Nucleus accumbens (tissue), 56 donors: ENCODE data around the gene STK32C.
"Not testable (repeated sequence)": the region's sequence is repeated elsewhere in the genome, so short reads cannot be mapped to it uniquely, and the experiment has no call there.

Source experiments
- DNase-seq, 56 donors: peaks; one replicate each; lab custom pipeline; 2025; lab: John Stamatoyannopoulos, UW

STK32C gene

DNA sequence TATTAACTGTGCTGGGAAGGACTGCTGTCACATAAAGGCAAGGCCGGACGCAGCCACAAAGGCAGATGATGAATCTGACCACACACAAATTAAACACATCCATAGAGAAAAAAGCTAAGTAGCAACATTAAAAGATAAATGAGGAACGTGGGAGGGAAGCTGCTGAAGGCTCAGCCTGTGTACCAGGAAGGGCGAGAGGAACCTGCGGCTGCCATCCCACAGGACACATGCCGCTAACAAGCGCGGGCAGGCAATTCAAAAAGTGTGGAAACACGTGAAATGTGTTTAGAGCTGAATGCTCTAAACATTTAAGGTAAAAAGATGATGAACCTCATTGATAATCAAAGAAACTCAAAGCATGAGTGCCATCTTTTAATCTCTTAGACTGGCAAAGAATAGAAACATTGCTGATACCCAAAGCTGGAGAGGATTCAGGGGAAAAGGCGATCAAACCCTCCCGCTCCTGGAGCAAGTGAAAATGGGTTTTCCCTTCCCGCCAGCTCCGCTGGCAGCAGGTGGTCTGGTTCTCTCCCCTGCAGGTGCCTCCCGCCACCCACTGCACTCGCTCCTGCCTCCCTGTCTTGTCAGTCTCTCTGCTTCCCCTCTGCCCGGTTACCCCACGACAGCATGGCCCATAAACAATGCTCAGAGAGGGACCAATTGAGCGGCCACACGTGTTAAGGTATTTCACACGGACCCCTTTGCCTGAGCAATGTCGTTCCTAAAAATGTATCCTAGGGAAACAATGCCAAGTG is 4.2 kb downstream of the STK32C start:
- DNase-seq = no peak

DNA sequence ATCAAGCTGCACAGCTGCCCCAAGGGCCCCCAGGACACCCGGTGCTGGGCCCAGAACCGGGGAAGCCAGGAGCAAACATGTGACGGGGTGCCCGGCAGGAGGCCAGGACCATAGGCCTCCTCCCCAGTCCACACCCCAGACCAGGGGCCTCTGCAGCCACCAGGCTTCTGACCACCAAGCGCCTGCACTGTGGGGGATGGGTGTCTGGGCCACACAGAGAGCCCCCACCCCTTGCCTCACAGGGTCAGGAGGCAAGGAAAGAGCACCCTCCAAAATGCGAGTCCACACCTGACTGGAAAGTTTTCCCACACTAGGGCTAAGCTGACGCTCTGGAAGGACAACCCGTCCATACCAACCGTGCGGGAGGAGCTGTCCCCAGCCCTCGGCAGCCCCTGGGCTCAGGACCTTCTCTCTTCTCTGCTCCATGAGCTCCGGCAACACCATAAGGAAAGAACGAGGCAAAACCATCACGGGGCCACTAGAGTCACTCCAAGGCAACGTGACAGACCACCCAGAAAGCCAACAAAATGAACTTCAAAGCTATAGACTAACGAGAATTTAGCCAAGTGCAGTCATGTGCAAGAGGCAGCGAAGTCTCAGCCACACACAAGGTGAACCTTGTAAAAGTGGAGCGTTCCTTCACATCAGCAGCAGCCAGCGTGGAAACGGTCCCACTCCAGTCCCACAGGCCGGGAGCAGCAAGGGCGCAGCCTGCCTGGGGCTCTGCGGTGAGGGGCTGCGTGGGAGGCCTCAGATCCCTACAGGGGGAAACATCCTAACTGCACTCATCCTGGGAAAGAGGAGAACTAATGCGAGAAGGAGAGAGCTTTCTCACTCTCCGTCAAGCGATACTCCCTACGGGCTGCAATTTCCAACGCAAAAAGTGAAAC is 5.1 kb downstream of the STK32C start:
- DNase-seq = no peak

DNA sequence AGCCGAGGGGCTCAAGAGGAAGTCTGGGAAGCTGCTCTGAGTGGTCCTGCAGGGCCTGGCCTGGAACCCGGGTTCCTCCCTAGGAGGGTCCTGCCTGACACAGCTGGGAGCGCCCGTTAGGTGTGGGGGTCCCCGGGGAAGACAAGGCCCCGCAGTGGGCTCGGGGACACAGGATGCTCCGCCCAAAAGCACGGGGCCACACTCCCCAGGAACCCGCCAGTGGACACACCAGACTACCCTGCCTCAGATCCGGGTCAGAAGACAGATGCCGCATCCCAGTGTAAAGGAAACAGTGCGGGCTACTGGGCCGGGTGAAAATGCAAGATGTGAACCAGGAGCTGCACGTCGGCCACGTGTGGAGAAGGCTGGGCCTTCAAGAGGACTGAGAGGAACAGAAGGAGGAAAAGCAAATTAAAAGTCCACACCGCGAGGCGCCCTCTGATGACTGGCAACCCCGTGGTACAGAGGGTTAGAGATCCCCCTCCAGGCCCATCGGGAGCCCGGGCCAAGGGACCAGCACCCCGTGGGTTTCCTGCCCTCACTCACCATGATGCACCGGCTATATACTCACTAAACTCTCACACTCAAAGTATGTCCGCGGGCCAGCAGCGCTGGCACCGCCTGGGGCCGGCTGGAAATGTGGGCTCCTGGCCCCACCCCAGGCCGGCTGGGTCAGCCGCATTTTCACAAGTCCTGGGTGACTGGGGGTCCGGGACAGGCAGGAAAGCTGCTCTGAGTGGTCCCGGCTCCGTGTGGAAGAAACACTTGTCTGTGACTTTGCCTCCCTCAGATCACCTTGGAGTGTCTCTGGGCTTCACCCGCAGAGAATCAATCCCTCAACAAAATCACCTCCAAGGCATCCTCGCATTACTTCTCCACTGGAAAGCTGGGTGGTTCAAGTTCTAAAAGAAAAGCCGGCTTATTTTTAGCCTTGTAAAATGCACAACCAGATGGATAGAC is 6.1 kb downstream of the STK32C start:
- no peak for DNase-seq

DNA sequence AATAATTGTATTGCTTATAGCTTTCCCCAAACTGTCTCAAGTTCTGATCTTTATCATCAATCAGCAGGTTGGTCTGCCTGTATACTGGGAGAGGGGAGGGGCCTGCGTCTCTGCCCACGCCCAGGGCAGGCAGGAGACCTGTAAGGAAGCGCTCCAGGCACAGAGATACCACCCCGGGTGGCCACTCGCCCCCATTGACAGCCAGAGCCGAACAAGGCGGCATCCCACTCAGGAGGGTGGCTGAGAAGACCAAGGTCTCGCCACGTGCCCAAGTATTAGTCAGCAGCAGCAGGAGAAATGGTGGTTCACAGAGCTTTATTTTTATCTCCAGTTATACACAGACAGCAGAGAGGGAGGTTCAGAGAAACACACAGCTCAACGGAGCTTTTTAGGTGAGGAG is 7.2 kb downstream of the STK32C start:
- DNase-seq = peak in 27 of 56 donors; percentile 17 to 66 (median 38)

DNA sequence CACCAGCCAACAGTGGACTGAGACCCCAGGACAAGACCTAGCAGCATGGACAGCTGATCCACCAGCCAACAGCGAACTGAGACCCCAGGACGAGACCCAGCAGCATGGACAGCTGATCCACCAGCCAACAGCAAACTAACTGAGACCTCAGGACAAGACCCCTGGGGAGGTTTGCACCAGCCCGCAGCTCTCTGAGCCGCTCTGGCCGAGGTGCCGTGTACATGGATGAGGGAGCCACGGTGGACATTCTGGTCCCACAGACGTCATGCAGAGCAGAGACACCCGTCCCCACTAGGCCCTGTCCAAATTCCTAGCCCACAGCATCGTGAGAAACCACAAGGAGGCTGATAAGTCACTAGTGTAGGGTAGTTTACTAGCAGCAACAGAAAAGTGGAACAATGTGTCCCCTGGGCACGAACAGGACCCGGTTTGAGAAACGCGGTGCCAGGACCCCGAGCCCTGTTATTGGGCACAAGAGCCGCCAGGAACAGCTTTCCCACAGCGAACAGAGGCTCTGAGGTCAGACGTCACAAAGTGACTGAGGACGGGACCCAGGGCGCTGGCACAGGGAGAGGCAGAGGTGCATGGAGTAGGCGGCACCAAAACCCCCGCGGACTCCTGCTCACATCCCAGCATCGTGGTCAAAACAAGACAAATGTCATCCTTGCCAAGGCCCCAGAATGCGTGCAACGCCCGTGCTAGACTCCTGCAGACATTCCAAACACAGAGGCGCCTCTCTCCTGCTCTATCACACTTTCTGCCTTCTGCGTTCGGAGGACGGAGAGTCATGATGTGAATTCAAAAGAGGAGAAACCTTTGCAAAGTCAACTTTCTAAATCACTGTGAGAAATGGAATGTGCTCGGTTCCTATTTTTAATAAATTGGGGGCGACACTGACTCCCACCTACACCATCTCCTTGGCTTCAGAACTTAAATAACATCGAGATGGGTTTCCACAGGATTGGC is 8.1 kb downstream of the STK32C start:
- peak in 4 of 56 donors; percentile 30 to 45 (median 32) for DNase-seq

DNA sequence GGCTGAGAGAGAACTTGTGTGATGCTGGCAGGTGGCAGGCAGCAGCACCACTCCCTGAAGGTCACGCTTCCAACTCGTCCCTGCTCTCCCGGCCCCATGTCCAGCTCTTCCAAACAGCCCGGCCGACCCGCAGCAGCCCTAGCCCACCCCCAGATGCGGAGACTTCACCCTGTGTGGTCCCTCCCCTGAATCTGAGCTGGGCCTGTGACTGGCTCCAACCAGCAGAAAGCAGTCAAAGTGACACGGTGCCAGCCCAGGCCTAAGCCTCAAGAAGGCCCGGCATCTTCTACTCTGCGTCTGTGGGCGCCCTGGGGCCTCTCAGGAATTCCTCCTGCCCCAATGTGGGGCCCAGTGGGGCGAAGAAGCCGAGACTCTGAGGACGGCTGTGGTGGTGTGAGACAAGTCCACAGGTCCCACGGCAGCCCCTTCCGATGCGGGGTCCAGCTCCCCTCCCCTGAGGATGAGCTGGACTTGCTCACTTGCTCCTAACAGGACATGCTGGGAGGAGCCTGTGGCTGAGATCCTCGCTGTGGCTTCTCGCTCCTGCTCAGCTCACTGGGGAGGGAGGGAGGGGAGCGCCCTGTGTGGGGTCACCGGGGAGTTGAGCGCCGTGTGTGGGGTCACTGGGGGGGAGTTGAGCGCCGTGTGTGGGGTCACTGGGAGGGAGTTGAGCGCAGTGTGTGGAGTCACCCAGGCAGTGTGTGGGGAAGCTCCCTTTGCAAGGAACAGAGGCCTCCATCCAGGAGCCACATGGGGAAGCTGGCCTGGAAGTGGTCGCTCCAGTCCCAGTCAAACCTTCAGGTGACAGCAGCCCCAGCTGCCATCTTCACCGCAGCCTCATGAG is 9.5 kb downstream of the STK32C start:
- DNase-seq = no peak

DNA sequence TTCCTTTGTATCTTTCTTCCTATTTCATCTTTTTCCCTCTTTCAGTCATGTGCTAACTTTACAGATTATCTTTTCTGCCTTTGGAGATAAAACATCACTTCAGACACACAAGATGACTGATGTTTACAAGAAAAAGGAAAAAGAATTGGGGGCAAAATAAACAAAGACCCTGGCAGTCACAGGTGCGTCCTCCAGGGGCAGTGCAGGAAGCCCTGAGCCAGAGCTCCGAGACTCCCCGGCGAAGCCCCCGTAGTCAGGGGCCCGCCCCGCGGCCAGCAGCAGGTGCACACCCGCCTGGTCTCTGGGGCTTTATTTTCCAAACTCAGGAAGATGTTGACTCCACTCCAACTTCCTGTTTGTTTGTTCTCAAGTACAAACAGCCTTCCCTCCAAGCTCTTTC is 10.2 kb downstream of the STK32C start:
- no peak for DNase-seq

DNA sequence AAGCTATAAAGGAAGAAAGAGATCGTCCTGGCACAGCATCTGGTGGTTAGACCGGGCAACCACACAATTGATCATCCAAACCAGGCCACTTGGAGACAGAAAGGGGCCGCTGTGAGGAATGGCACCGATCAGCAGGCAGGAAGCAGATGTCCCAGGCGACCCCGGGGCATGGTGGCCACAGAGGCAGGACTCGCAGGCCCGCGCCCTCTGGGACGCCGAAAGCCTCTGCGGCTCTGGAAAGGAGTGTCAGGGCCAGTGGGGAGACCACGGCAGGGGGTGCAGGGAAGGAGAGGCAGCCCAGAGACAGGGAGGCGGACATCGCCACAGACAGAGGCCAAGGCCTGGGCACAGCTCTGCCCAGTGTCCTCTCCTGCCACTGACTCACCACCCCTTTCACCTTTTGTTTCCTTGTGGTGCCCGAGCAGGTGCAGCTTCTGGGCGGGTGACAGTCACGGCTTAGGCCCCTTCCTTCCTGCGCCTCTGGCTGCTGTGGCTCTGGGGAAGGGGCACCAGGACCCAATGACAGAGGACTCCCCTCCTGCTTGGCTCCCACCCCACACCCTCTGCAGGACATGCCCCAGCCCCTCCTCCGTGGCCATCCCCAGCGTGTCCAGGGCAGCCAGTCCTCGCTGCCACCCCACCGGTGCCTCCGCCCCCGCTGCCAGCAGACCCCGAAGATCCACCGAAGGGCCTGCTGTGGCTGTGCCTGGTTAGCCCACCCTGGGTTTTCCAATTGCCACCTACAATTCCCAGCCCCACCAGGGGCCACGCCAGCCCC is 10.9 kb downstream of the STK32C start:
- DNase-seq = no peak

DNA sequence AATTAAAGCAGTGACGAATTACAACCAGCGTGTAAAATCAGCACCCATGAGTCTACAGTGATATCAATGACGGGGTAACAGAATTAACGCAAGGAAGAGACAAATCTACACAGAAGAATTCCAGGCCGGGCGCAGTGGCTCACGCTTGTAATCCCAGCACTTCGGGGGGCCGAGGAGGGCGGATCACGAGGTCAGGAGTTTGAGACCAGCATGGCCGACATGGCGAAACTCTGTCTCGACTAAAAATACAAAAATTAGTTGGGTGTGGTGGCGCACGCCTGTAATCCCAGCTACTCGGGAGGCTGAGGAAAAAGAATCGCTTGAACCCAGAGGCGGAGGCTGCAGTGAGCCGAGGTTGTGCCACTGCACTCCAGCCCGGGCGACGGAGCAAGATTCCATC is 12.3 kb downstream of the STK32C start:
- DNase-seq = not testable (repeated sequence)

DNA sequence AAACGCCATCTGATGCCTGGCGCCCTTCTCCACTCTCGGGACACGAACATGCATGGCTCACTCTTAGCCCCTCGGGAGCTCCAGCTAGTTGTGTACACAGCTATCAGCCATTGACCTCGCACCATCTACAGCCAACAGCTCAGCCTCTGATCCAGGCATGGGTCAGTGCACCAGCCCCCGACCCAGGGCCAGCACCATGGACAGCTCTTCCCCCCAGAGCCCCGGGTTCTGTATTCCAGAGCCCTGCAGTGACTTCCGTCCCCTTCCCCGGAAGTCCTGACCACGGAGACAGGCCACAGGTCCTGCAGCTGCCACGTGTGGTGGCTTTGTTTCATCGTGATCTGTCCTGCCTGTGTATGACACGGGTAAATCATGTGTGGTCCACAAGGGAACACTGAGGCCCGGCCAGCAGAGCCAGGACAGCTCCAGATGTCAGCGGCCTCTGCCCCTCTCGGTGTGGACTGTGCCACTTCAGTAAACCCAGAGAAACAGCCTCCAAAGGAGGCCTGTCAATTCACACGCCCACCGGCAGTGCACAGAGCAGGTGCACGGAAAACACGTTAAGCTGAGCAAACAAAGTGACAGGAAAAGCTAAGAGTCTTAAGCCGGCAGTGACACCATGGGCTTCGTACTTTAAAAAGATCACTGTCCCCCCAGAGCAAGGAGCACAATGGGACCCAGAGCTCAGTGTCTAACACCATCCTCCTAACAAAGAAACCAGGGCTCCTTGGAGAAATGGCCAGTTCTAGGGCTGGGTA is 13.0 kb downstream of the STK32C start:
- DNase-seq = no peak

DNA sequence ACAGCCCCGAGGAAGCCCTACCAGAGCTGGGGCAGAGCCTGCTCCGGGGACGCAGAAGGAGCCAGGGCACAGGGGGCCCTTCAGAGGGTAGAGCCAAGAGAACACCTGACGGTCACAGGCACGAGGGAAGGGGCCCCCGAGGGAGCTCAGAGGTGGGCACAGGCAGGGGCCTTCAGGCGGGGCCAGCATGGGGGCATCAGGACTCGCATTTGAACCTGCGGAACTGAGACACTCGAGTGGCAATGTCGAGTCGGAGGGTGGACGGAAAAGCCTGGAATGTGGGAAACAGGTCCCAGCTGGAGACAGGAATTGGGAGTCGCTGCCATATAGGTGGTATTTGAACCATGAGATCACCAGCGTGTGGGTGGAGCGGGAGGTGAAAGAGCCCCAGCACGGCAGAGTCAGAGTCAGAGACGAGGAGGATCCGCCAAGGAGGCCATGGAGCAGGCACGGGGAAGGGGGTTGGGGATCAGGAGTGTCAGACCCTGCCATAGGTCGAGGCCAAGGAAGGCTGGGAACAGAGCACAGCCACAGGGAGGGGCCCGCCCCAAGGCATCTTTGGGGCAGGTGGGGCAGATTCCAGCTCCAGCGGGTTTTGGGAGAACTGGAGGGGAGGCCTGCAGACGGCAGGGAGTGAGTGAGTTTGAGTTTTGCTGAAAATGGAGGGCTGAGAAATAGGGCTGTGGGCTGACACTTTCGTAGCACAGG is 13.8 kb downstream of the STK32C start:
- peak in 3 of 56 donors; percentile 32 to 44 (median 33) for DNase-seq

DNA sequence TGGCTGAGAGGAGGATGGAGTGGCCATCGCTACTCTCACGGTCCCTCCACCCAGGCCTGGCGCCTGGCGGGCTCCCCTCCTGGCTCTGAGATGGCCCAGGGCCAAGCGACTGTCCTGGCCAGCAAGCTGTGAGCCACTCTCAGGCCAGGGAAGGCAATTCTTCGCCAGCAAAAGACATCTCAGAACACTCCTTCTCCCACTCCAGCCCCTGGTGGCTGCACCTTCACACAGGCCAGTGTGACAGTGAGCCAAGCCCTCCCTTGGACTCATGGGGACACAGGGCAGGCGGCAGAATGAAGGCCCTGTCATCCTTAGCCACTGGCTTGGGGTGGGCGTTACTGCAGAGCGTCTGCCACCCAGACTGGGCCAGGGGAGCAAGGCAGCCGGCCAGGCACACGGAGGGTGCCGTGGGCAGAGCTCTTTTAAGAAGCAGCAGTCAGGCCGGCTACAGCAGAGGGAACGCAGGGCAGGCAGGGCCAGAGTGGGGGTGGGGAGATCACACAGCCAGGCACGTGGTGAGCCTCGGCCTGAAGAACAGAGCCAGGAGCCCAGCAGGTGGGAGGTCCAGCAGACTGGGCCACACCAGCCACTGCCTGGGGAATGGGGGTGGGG is 14.4 kb downstream of the STK32C start:
- DNase-seq = peak in 30 of 56 donors; percentile 23 to 71 (median 54)

DNA sequence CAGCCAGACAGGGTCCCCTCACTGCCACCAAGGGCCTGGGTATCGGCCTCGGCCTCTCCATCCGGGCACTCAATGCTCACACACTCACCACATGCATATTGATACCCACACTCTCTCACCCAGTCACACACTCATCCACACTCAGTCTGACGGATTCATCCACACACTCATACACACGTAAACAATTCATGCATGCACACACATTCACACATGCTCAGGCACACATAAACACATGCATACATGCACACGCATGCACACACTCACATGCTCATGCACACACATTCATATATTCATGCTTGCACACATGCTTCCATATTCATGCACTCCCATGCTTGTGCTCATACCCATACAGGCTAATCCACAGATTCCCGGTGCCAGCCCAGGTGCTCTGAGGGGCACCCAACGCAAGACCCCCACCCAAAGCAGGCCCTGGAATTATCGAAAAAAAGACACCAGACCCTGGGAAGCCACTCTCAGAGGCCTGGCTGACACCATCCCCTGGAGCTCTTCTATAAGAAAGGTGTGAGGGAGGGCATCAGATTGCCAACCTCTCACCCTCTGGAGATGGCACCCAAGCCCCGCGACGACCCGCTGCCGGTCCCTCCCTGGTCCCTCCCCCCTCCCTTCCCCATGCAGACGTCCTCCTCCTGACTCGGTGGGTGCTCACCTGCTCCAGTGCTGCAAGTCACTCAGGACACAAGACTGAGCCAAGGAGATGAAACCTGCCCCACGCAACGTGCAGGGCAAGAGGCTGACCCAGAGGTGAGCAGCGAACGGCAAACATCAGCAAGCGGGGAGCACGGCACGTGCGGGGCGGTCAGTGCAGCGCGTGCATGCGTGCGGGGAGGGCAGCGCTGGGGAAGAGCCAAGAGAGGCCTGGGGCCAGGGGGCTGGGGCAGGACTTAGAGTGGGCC is 15.2 kb downstream of the STK32C start:
- DNase-seq = no peak

DNA sequence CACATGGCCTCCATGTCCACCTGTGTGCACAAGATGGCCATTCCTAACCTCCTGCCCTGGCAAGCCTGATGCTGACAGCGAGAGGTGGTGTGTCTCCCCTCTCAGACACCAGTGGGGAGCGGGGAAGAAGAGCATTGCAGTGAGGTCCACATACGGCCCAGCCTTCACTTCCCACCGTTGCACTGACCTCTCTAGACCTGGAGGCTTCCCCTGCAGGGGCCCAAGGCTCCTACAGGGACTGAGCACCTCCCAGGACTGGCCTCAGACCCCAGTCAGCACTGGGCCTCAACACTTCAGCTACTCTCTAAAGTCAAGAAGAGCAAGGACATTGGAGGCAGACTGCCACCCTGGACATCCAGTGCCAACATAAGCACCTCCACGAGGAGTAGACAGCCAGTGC is 15.9 kb downstream of the STK32C start:
- DNase-seq = no peak

DNA sequence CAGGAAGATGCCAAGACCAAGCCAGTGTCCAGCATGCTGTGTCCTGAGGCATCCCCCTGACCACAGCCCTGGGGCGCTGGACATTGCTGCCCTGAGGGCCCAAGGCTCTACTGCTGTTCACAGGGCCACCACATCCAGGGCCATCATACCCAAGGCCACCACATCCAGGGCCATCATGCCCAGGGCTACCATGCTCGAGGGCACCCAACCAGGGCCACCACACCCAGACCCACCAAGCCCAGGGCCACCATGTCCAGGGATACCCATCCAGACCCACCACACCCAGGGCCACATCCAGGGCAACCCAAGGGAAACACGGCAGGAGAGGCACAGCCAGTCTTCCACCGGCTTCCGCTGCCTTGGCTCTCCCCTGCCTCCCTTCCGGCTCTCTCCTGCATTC is 17.1 kb downstream of the STK32C start:
- DNase-seq = no peak
